H9 (cell line): Measurements from ENCODE around the gene ABR. TPM values are rescaled to one million over a fixed set of nuclear protein-coding genes. Genes with fewer than 3 reads are reported as not detected.
A peak's percentile ranks its signal among the peaks of the same experiment; 100 is the strongest.

Source experiments
- DNase-seq: peaks from one replicate; pipeline ENCODE4 v3.0.0-alpha.2; 2017
- H2AFZ ChIP-seq: one replicate; pipeline ENCODE4 v1.6.1; 2013; ENCODE audit warnings: mild to moderate bottlenecking, low read length, control low read depth, moderate library complexity
- H2AK5ac ChIP-seq: 2 replicates; pipeline ENCODE4 v1.6.1; 2013; ENCODE audit warnings: low read length, control low read depth, mixed read lengths; ENCODE audit not compliant: insufficient read length
- H2BK120ac ChIP-seq: one replicate; pipeline ENCODE4 v1.6.1; 2013; ENCODE audit warnings: low read depth, mild to moderate bottlenecking, low read length, control low read depth, inconsistent platforms; ENCODE audit not compliant: poor library complexity, severe bottlenecking
- H2BK12ac ChIP-seq: 2 replicates; pipeline ENCODE4 v1.6.1; 2013; ENCODE audit warnings: low read length, control low read depth, mixed read lengths, low read depth; ENCODE audit not compliant: insufficient read length
- H2BK15ac ChIP-seq: 2 replicates; pipeline ENCODE4 v1.6.1; 2013; ENCODE audit warnings: low read depth, low read length, control low read depth
- H2BK20ac ChIP-seq: one replicate; pipeline ENCODE4 v1.6.1; 2013; ENCODE audit warnings: low read depth, mild to moderate bottlenecking, low read length, control low read depth, inconsistent platforms; ENCODE audit not compliant: poor library complexity, severe bottlenecking
- H2BK5ac ChIP-seq: 2 replicates; pipeline ENCODE4 v1.6.1; 2013; ENCODE audit warnings: low read length, control low read depth, mixed read lengths; ENCODE audit not compliant: insufficient read length
- H3K14ac ChIP-seq: 2 replicates; pipeline ENCODE4 v1.6.1; 2013; ENCODE audit warnings: low read length, control low read depth; ENCODE audit not compliant: insufficient read depth
- H3K18ac ChIP-seq: 2 replicates; pipeline ENCODE4 v1.6.1; 2013; ENCODE audit warnings: low read depth, mild to moderate bottlenecking, mixed read lengths, low read length, control low read depth; ENCODE audit not compliant: insufficient read length
- H3K23ac ChIP-seq: 2 replicates; pipeline ENCODE4 v1.6.1; 2013; ENCODE audit warnings: low read length, control low read depth, mixed read lengths, low read depth; ENCODE audit not compliant: insufficient read length
- H3K23me2 ChIP-seq: 2 replicates; pipeline ENCODE4 v1.6.1; 2013; ENCODE audit warnings: low read depth, mild to moderate bottlenecking, mixed read lengths, low read length, control low read depth; ENCODE audit not compliant: insufficient read length, poor library complexity, severe bottlenecking
- H3K27ac ChIP-seq: 2 replicates; pipeline ENCODE4 v1.5.1; 2013; ENCODE audit warnings: low read length, control low read depth, mixed read lengths, low read depth; ENCODE audit not compliant: insufficient read length
- H3K27me3 ChIP-seq: 2 replicates; pipeline ENCODE4 v1.6.1; 2013; ENCODE audit warnings: low read length, control low read depth, inconsistent platforms; ENCODE audit not compliant: insufficient read depth
- H3K4ac ChIP-seq: 2 replicates; pipeline ENCODE4 v1.6.1; 2013; ENCODE audit warnings: low read depth, mild to moderate bottlenecking, control low read depth, inconsistent platforms, low read length, moderate library complexity
- H3K4me1 ChIP-seq: 2 replicates; pipeline ENCODE4 v1.6.1; 2013; ENCODE audit warnings: low read length, control low read depth, inconsistent platforms; ENCODE audit not compliant: insufficient read depth
- H3K4me2 ChIP-seq: 2 replicates; pipeline ENCODE4 v1.6.1; 2013; ENCODE audit warnings: low read length, control low read depth, mixed read lengths; ENCODE audit not compliant: insufficient read length, insufficient read depth
- H3K56ac ChIP-seq: 2 replicates; pipeline ENCODE4 v1.6.1; 2013; ENCODE audit warnings: low read depth, mild to moderate bottlenecking, mixed read lengths, low read length, control low read depth; ENCODE audit not compliant: insufficient read length
- H3K79me1 ChIP-seq: 2 replicates; pipeline ENCODE4 v1.6.1; 2013; ENCODE audit warnings: low read depth, mild to moderate bottlenecking, moderate library complexity, low read length, control low read depth, inconsistent platforms; ENCODE audit not compliant: insufficient read depth, poor library complexity, severe bottlenecking
- H3K79me2 ChIP-seq: 2 replicates; pipeline ENCODE4 v1.6.1; 2013; ENCODE audit warnings: low read length, control low read depth, inconsistent platforms; ENCODE audit not compliant: insufficient read depth
- H3K9ac ChIP-seq: 2 replicates; pipeline ENCODE4 v1.6.1; 2013; ENCODE audit warnings: low read length, control low read depth, mixed read lengths; ENCODE audit not compliant: insufficient read length; ENCODE audit errors: extremely low read depth
- H3K9me3 ChIP-seq: one replicate; pipeline ENCODE4 v1.6.1; 2013; ENCODE audit warnings: low read depth, low read length, inconsistent platforms; ENCODE audit not compliant: control insufficient read depth
- H3T11ph ChIP-seq: one replicate; pipeline ENCODE4 v1.6.1; 2013; ENCODE audit warnings: mild to moderate bottlenecking, low read length, control low read depth, inconsistent platforms
- H4K20me1 ChIP-seq: one replicate; pipeline ENCODE4 v1.6.1; 2013; ENCODE audit not compliant: control insufficient read depth, insufficient read length, insufficient read depth
- H4K5ac ChIP-seq: 2 replicates; pipeline ENCODE4 v1.6.1; 2013; ENCODE audit warnings: low read depth, mild to moderate bottlenecking, mixed read lengths, low read length, control low read depth; ENCODE audit not compliant: insufficient read length
- H4K8ac ChIP-seq: replicated peaks from 2 replicates; pipeline ENCODE4 v1.6.1; 2013; ENCODE audit warnings: low read length, control low read depth, mixed read lengths, low read depth; ENCODE audit not compliant: insufficient read length
- H4K91ac ChIP-seq: 2 replicates; pipeline ENCODE4 v1.6.1; 2013; ENCODE audit warnings: low read depth, mild to moderate bottlenecking, moderate library complexity, mixed read lengths, low read length, control low read depth; ENCODE audit not compliant: insufficient read length
- H3K27ac Mint-ChIP-seq, 3 experiments: 2 replicates in 2 of 3; 3 replicates in 1 of 3; pipeline ENCODE4 v1.8.0; 2020 to 2021; ENCODE audit warnings: mixed read lengths in 3 of 3, mild to moderate bottlenecking in 1 of 3, moderate library complexity in 1 of 3
- H3K27me3 Mint-ChIP-seq: 2 replicates; pipeline ENCODE4 v1.8.0; 2021; ENCODE audit warnings: low read depth, mild to moderate bottlenecking, moderate library complexity, mixed read lengths
- H3K36me3 Mint-ChIP-seq, 3 experiments: 2 replicates in 2 of 3; 3 replicates in 1 of 3; pipeline ENCODE4 v1.8.0; 2020 to 2021; ENCODE audit warnings: low read depth in 3 of 3, mixed read lengths in 3 of 3; ENCODE audit not compliant: insufficient read depth in 1 of 3
- H3K4me1 Mint-ChIP-seq, 2 experiments: 2 replicates each; pipeline ENCODE4 v1.8.0; 2020; ENCODE audit warnings: mixed read lengths in 2 of 2
- H3K4me3 Mint-ChIP-seq, 2 experiments: 2 replicates in 1 of 2; 3 replicates in 1 of 2; pipeline ENCODE4 v1.8.0; 2020 to 2021; ENCODE audit warnings: mild to moderate bottlenecking in 2 of 2, mixed read lengths in 2 of 2, moderate library complexity in 1 of 2
- H3K9me3 Mint-ChIP-seq, 2 experiments: 2 replicates in 1 of 2; 3 replicates in 1 of 2; pipeline ENCODE4 v1.8.0; 2020; ENCODE audit warnings: mild to moderate bottlenecking in 2 of 2, mixed read lengths in 2 of 2, moderate library complexity in 1 of 2
- CTCF ChIP-seq: fragments of 200-600 bp; sonication (generic); conservative IDR thresholded peaks from 3 replicates; pipeline ENCODE4 v1.8.0; 2021; ENCODE audit warnings: antibody characterized with exemption, mild to moderate bottlenecking
- WGBS: extraction: QIAGEN DNeasy Blood & Tissue Kit; methylation state at CpG from one replicate; pipeline ENCODE4 v1.1.7; 2013; ENCODE audit warnings: missing lambda C conversion rate, low lambda C conversion rate, mixed read lengths; ENCODE audit not compliant: insufficient read length; ENCODE audit errors: extremely low coverage; 5-methylcytosine and 5-hydroxymethylcytosine counted together
- total RNA-seq: library from RNA; stranded (reverse); gene quantifications from 2 replicates; pipeline ENCODE4 v1.2.1, GENCODE V29; 2021

The ABR gene
- total RNA-seq, 1 experiment from 2014 or later: 34.7 TPM

DNA sequence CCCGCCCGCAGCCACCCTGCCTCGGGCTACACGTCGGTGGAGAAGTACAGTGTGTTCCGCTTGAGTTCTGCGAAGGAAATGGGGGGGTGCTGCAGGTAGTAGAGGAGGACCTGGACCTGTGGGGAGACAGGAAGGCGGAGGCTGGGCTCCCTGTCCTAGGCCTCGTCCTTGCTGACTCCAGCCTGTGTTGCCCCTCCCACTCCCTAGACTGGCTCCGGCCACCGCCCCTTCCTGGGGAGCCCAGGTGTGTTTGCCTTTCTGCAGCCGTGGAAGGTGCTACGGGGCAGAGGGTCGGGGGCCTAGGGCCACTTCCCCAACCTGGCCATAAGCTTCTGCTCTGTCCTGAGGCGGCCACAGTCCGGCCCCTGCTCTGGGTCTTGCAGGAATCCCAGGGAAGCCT, 173.7 kb downstream of the ABR start:
- no peak overlapping the region for H3K18ac ChIP-seq
- DNase-seq: no peak
- H4K20me1 ChIP-seq: no peaks in the 10 kb centered on the region
- H3K23me2 ChIP-seq: no peaks in the 10 kb centered on the region
- H3K27me3 ChIP-seq: no peaks in the 10 kb centered on the region
- H2AFZ ChIP-seq: no peak overlapping the region
- no peak overlapping the region for H2BK120ac ChIP-seq
- no peak overlapping the region for H4K5ac ChIP-seq
- no peak overlapping the region for H3K4ac ChIP-seq
- no peak overlapping the region for H4K91ac ChIP-seq
- no peak overlapping the region for H2BK20ac ChIP-seq
- no peak overlapping the region for H3K27ac ChIP-seq
- H2BK5ac ChIP-seq: no peak overlapping the region
- no peaks in the 10 kb centered on the region; the same call in 1 of the 2 replicates for H3K27me3 Mint-ChIP-seq
- no peak overlapping the region for H3K4me2 ChIP-seq
- no peak overlapping the region for H3K56ac ChIP-seq
- no peak overlapping the region for H3K14ac ChIP-seq
- H3K79me2 ChIP-seq: no peaks in the 10 kb centered on the region
- no peaks in the 10 kb centered on the region for H3K79me1 ChIP-seq
- H3T11ph ChIP-seq: no peak overlapping the region
- TF ChIP-seq CTCF: no peak
- H3K9me3 ChIP-seq: no peaks in the 10 kb centered on the region
- no peak overlapping the region for H3K4me3 Mint-ChIP-seq
- no peaks in the 10 kb centered on the region for H3K4me1 ChIP-seq
- no peak overlapping the region for H2AK5ac ChIP-seq
- H3K9ac ChIP-seq: no peak overlapping the region
- no peaks in the 10 kb centered on the region for H3K9me3 Mint-ChIP-seq
- peaks cover 3 to 34% (median 24%) of the 10 kb centered on the region in 3 experiments; a peak in 6 of 7 replicates for H3K36me3 Mint-ChIP-seq
- no peak overlapping the region for H3K23ac ChIP-seq
- no peak overlapping the region for H2BK12ac ChIP-seq
- H4K8ac ChIP-seq: no peak overlapping the region
- H3K4me1 Mint-ChIP-seq: peaks cover 8 to 9% of the 10 kb centered on the region in 2 experiments; a peak in 3 of 4 replicates
- no CpG with 5 or more reads among the region's 16 CpGs for WGBS
- H3K27ac Mint-ChIP-seq: peak overlapping the region in 1 of 3 experiments; percentile 88; a peak in 2 of 7 replicates
- no peak overlapping the region for H2BK15ac ChIP-seq
